Gastroesophageal sphincter (tissue), 3 donors: ENCODE results near the gene BMP2K.

Source experiments
- EP300 ChIP-seq: sonication (generic); formaldehyde crosslinking; IDR thresholded peaks from one replicate; pipeline ENCODE4 v1.6.1; 2017; ENCODE audit warnings: antibody characterized with exemption, mild to moderate bottlenecking
- POLR2A ChIP-seq, 2 donors: fragments of 450-650 bp; IDR thresholded peaks; one replicate each; pipeline ENCODE4 v1.6.1; 2017; ENCODE audit warnings: antibody characterized with exemption in 2 of 2, mild to moderate bottlenecking in 2 of 2, moderate library complexity in 1 of 2
- POLR2AphosphoS5 ChIP-seq: sonication (generic); formaldehyde crosslinking; IDR thresholded peaks from one replicate; pipeline ENCODE4 v1.6.1; 2017; ENCODE audit warnings: antibody characterized with exemption
- TF ChIP-seq, protein P1 (sequence below), 4 experiments: fragments of 200-600 bp in 2 of 4; fragments of 450-650 bp in 2 of 4; sonication (generic) in 1 of 4; IDR thresholded peaks; one replicate each; pipeline ENCODE4 v1.5.1; 2017 to 2019; ENCODE audit warnings: antibody characterized with exemption in 4 of 4, mild to moderate bottlenecking in 2 of 4, moderate library complexity in 2 of 4

DNA sequence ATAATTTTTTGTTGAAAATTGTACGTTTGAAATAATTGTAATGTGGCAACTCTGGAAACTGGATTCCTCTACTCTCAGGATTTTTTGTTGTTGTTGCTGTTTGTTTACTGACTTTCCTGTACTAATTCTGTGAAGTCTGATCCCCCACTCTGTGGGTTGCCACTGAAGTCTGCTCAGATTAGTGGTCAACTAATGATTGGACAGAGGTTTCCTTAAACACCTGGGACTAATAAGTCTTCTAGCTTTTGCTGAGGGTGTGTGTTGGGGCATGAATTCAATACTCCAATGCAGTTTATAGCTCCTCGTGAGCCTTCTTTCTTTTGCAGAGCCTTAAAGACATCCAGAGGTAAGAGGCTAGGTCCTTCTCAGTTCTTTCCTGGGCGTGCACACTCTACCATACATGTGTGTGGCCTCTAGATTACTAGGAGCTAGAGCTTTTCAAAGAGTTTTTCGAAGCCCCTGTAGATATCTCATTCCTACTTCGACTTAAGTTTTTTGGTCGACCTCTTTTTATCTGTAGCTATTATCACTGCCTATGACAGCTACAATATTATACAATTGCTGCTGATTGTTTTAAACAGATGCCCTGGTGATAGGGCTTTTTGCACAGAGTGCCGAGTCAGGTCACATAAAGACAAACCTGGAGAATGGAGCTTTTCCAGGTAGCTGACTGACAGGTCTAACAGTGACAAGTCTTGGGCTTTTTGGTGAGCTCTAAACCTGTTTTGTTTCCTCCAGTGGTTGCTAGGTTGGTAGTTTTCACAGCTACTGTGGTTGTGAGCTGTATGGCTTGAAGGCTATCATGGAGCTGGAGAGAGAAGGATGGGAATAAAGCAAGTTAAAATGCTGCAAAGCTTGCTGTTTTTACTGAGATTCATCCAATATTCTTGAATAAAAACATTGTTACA lies 34.0 kb downstream of the BMP2K start:
- TF ChIP-seq, protein P1, sequence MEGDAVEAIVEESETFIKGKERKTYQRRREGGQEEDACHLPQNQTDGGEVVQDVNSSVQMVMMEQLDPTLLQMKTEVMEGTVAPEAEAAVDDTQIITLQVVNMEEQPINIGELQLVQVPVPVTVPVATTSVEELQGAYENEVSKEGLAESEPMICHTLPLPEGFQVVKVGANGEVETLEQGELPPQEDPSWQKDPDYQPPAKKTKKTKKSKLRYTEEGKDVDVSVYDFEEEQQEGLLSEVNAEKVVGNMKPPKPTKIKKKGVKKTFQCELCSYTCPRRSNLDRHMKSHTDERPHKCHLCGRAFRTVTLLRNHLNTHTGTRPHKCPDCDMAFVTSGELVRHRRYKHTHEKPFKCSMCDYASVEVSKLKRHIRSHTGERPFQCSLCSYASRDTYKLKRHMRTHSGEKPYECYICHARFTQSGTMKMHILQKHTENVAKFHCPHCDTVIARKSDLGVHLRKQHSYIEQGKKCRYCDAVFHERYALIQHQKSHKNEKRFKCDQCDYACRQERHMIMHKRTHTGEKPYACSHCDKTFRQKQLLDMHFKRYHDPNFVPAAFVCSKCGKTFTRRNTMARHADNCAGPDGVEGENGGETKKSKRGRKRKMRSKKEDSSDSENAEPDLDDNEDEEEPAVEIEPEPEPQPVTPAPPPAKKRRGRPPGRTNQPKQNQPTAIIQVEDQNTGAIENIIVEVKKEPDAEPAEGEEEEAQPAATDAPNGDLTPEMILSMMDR (IDR thresholded peaks at IDR 0.05) = no peak
- TF ChIP-seq POLR2AphosphoS5 = no peak
- TF ChIP-seq POLR2A (IDR thresholded peaks at IDR 0.05) = no peak
- TF ChIP-seq EP300 = no peak
